NCI-H187 treated with DMSO at 0.1 percent for 48 hours (cell line): ENCODE data around the gene GDAP1L1.

Source experiments
- DNase-seq: peaks from one replicate; lab custom pipeline; 2025; lab: John Stamatoyannopoulos, UW

GDAP1L1 gene

DNA sequence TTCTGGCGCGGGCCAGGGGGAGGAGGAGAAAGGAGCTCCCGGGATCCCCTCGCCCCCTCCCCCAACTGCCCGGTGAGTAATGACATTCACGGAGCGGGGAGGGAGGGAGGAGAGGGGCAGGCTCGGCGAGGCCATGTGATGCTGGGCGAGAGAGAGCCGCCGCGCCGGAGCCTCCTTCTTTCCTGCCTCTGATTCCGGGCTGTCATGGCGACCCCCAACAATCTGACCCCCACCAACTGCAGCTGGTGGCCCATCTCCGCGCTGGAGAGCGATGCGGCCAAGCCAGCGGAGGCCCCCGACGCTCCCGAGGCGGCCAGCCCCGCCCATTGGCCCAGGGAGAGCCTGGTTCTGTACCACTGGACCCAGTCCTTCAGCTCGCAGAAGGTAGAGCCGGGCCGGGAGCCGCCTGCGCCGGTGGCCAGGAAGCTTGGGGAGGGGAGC, at the start of gene GDAP1L1:
TSS of gene GDAP1L1 (plus strand) at position 178 of the 441 bp plus-strand sequence. CDS start at position 205, 27 bp downstream.
- no peak for DNase-seq

- DNase-seq = no peak
These were observed 48.2 kb upstream of the GDAP1L1 start for GRCh38 chr20:44198872-44199271.

GRCh38 chr20:44199877-44200276, 47.2 kb upstream of the GDAP1L1 start:
- DNase-seq = no peak

- no peak for DNase-seq
These were observed 46.7 kb upstream of the GDAP1L1 start for GRCh38 chr20:44200371-44200770.

GRCh38 chr20:44200983-44201382, 46.1 kb upstream of the GDAP1L1 start:
- no peak for DNase-seq

DNA sequence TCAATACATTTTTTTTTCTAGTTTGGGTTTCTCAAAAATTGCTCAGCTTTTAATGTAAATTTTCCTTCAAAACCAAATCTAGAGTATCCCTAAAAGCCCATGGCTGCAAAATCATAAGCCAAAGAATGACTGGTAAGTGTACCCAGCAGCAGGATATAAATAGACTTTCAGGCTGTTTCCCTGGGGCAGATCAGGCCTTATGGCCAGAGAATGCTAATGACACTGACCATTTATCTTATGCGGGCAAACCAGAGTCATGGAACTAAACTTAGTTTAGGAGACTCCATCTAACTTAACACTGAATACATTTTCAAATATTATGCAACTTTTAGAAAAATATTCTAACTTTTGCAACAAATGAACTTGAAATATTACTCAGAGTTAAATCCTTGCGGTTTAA, 43.9 kb upstream of the GDAP1L1 start:
- no peak for DNase-seq

- no peak for DNase-seq
These were observed 42.8 kb upstream of the GDAP1L1 start for GRCh38 chr20:44204156-44204831.

GRCh38 chr20:44204832-44205215, 42.3 kb upstream of the GDAP1L1 start:
- no peak for DNase-seq

DNA sequence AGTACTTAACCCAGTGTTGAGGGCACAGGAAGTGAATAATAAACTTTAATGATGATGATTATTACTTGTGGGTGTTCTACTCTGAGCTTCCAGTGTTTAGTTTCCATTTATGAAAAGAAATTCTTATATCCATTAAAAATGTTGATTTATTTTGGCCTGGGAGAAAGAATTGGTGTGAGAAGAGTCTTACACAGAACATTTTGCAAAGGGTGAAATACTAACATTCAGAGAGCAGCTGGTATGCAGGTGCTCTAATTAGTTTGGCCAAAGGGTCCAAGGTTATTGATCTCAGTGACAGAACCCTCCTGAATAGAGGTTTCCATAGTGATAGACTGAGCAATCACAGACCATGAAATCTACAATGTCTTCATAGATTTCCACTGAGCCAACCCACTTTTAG, 41.0 kb upstream of the GDAP1L1 start:
- no peak for DNase-seq

- no peak for DNase-seq
These were observed 39.9 kb upstream of the GDAP1L1 start for GRCh38 chr20:44207126-44207723.

DNA sequence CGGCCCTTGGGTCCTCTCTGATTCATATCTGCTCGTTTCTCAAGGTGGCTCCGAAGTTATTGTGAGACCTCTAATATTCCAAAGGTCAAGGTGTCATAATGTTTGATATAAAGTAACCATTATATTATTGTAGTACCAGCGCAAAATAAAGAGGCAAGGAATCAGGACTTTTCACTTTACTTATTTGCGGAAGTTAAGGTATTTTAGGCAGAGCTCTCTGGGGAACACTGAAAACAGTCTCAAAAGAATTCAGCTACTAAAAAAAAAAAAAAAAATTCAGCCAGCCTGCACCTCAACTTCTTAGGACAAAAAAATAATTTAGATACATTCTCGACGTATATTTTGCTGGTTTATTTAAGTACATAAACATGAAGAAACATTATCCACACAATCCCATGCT, 38.9 kb upstream of the GDAP1L1 start:
- no peak for DNase-seq

GRCh38 chr20:44208770-44209169, 38.3 kb upstream of the GDAP1L1 start:
- no peak for DNase-seq

DNA sequence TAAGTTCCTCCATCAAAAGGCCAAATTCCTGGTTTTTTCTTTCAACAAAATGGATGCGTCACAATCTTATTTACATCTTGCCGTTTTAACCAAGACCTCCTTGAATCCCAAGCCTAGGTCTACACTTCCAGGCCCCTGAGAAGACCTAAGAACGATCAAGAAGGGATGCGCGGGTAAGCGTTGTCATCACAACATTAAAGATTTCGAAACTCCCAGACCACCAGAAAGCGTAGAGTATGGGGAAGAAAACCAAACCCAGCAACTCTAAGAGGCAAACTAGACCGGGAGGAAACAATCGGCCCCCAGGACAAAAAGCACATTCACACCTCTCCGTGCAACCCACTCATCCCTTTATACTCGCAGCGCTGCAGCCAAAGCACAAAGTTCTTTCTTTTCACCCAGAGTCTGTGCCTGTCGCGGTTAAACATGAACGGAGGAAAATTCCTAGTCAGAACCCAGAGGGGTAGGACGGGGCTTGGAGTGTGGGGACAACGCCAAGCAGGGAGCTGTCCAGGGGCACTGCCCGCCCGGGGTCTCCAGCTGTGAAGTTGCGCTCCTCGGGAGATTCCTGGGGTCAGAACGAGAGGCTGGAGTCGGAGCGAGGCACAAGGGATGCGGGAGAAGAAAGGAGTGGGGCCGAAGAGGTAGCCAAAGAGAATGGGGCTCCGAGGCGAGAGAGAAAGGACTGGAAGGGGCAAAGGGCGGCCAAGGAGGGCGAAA, 37.3 kb upstream of the GDAP1L1 start:
- DNase-seq = no peak

- peak; percentile 85 for DNase-seq
These were observed 36.5 kb upstream of the GDAP1L1 start, which contains the start of gene OSER1 for GRCh38 chr20:44210406-44211176. Gene OSER1, minus strand, starts transcription at chr20:44210771. Its CDS starts 3,814 bp downstream, at chr20:44206957.

DNA sequence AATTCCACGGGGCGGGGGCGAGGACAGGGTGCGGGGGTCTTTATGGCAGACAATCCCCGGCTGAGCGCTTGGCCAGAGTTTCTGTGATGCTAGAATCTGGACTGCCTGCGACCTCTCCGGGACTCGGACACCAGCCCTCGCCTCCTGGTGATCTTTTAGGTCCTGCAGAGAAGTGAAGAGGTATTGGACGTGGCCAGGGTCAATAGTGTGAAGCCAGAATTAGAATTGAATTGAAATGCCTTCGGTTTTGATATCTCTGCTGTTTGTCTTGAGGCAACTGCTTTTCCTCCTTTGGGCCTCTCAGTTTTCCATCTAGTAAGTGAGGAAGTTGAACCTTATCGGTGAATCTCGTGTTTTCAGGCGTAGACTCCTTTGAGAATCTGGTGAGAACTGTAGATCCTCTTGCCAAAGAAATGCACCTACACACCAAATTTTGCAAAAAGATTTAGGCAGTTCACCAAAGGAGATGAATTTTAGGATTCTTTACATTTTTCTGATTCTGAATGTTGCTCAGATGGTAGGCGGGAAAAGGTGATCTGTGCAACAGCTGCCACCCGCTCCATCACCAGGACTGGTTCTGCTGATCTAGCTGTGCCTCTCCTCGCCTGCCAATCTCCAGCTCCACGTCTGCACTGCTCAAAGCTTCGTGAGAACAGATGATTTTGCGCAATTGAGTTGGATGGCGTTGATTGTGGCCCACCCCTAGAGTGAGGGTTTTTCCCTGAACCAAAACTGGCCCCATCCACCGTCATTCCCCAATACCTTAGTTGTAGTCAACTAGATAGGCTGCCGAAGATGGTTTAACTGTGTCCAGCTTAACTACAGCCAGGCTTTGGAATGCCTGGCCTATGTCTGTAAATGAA, 35.7 kb upstream of the GDAP1L1 start:
- no peak for DNase-seq

GRCh38 chr20:44212792-44213191, 34.3 kb upstream of the GDAP1L1 start:
- DNase-seq = no peak

- no peak for DNase-seq
These were observed 32.0 kb upstream of the GDAP1L1 start for GRCh38 chr20:44215125-44215524.

DNA sequence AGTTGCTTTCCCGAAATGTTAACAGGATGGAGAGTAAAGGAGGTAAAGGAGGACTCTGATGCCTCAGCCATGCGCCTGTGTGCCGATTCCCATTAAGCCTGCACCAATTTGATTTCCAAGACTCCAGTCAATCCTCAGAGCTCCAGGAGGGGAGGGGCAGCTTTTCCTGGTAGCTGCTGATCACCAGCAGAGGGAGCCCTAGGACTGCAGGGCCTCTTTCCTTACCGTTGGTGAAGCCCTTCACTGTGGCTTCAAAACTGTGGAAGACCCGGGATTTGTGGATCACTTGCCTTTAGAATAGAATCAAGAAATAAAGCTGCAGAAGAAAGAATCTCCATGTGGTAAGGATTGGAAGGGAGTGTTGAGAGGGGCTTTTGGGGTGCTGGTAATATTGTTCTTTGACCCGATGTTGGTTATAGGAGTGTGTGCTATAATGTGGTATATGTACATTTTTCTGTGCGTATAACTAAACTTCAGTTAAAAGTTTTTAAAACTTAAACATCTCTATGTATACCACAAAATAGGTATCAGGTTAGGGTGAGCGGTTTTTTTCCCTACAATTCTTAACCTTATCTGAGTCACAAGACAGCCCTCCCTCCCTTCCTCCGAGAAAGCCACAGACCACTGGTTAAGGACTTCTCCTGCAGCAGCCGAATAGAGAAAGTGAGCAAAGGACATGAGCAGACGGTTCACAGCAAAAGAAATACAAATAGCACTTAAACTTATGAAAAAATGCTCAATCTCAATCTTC, 29.6 kb upstream of the GDAP1L1 start:
- peak; percentile 28 for DNase-seq

- DNase-seq = no peak
These were observed 28.7 kb upstream of the GDAP1L1 start for GRCh38 chr20:44218446-44218845.

DNA sequence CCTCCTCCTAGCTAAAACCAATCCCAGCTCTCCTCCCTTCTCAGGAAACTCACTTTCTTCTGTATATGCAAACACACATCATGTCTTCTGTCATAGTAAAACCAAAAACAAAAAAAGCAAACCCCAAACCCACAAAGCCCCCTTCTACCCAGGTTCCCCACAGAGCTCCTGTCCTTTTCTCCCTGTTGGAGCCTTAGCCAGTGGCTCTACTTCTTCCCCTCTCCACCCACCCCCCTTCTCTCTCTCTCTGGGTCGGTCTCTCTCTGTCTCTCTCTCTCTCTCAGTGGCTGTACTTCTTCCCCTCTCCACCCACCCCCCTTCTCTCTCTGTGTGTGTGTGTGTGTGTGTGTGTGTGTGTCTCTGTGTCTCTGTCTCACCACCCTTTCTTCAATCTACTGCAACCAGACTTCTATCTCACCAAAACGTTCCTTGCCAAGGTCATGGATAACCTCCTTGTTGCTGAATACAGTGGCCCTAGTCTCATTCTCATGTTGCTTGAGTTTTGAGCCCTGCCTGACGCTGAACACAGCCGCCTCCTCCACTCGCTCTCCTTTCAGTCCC, 27.9 kb upstream of the GDAP1L1 start:
- DNase-seq = no peak
